Measurements from ENCODE around the gene SLC6A9.

DNA sequence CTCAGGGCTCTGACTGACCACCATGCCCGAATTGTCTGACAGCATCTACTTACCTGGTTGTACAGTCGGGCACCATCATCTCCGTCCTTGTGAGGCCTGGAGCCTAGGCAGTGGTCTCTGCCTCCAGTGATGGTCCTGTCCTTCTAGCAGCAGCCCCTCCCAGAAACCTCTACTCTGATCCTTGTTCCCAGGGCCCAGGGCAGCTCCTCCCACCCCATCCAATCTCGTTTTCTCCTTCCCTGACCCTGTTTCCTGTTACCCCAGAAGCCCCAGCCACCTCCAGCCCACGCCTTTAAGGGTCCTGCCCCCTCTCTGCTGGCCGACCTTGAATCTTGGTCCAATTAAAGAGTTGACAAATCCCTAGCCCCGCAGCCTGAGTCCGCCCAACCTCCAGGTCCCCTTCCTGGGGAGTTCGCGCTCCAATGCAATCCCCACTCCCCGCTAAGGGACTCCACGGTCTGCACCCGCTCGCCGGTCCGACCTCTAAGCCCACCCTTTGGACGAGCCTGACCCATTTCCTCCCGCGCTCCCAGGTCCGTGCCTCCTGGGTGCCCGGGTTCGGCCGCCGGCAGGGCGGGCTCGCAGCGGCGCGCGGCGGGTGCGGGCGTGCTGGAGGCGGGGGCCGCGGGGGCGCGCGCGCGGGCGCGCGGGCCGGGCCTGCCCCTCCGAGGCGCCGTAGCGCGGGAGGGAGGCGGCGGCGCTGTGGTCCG lies 52.6 kb downstream of the SLC6A9 start, which contains the start of gene B4GALT2:
- TF ChIP-seq POLR2AphosphoS5 (IDR thresholded peaks at IDR 0.05; ENCODE audit: low read depth, low read length): peak; percentile 45; the same call in 1 of the 2 replicates
- TF ChIP-seq, protein P1, sequence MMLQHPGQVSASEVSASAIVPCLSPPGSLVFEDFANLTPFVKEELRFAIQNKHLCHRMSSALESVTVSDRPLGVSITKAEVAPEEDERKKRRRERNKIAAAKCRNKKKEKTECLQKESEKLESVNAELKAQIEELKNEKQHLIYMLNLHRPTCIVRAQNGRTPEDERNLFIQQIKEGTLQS (IDR thresholded peaks at IDR 0.05): no peak
- TF ChIP-seq CEBPB (IDR thresholded peaks at IDR 0.05; ENCODE audit: low read depth): no peak
- no peak for TF ChIP-seq JUND (IDR thresholded peaks at IDR 0.05)
- TF ChIP-seq, protein P2, sequence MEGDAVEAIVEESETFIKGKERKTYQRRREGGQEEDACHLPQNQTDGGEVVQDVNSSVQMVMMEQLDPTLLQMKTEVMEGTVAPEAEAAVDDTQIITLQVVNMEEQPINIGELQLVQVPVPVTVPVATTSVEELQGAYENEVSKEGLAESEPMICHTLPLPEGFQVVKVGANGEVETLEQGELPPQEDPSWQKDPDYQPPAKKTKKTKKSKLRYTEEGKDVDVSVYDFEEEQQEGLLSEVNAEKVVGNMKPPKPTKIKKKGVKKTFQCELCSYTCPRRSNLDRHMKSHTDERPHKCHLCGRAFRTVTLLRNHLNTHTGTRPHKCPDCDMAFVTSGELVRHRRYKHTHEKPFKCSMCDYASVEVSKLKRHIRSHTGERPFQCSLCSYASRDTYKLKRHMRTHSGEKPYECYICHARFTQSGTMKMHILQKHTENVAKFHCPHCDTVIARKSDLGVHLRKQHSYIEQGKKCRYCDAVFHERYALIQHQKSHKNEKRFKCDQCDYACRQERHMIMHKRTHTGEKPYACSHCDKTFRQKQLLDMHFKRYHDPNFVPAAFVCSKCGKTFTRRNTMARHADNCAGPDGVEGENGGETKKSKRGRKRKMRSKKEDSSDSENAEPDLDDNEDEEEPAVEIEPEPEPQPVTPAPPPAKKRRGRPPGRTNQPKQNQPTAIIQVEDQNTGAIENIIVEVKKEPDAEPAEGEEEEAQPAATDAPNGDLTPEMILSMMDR (IDR thresholded peaks at IDR 0.05 in 2 of 3, conservative IDR thresholded peaks at IDR 0.05 in 1 of 3; ENCODE audit: borderline replicate concordance in 1 of 3, insufficient read depth in 1 of 3, low read depth in 2 of 3, low read length in 2 of 3): no peak
- no peak for TF ChIP-seq EZH2 (IDR thresholded peaks at IDR 0.05)

Data from HCT116 (cell line).